NCI-H1417 treated with DMSO at 0.1 percent for 48 hours (cell line): ENCODE data around the gene VWDE.
"Not testable (repeated sequence)": the region's sequence is repeated elsewhere in the genome, so short reads cannot be mapped to it uniquely, and the experiment has no call there.

ENCODE experiments used
- DNase-seq: peaks from one replicate; lab custom pipeline; 2025; lab: John Stamatoyannopoulos, UW

VWDE gene

DNA sequence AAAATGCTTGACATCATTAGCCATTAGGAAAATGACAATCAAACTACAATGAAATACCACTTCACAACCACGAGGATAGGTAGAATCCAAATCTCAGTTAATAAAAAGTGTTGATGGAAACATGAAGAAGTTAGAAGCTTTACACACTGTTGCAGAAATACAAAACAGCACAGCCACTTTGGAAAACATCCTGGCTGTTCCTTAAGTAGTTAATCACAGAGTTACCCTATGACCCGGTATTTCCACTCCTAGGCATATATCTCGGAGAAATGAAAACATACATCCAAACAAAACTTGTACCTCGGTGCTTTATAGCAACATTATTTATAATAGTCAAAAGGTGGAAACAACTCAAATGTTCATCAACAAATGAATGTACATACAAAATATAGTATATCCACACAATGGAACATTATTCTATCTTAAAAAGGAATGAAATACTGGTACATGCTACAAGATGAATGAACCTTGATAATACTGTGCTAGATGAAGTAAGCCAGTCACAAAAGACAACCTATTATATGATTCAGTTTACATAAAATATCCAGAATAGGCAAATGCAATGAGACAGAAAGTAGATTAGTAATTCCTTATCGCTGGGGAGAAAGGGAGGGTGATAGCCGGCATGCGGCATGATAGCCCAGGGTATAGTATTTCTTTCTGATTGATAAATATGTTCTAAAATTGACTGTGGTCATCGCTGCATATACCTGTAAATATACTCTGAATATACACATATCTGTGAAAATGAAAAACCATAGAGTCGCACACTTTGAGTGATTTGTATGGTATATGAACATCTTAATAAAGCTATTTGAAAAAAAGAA lies 1.9 kb downstream of the VWDE start:
- DNase-seq = no peak

DNA sequence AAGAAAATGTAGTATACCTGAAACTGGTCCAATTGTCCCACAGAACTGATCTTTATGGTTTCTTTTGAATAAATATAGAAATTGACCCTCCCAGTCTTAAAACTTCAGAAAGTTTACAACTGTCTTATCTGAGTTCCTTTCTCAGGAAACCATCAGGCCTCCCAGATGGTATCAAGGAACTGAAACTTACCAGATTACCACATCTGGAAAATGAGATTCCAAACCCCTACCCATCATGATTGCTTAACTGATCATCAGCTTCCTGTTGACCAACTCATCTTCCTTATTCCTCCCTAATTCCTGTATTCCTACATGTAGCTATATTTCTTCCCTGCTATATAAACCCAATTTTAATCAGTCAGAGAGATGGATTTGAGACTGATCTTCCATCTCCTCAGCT lies 5.5 kb downstream of the VWDE start:
- DNase-seq = no peak

DNA sequence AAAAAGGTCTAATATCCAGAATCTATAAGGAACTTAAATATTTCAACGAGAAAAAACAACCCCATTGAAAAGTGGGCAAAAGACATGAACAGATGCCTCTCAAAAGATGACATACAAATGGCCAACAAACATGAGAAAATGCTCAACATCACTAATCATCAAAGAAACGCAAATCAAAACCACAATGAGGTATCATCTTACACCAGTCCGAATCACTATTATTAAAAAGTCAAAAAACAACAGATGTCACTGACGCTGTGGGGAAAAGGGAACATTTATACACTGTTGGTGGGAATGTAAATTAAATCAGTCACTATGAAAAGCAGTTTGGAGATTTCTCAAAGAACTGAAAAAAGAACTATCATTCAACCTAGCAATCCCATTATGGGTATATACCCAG lies 6.0 kb downstream of the VWDE start:
- DNase-seq = no peak

DNA sequence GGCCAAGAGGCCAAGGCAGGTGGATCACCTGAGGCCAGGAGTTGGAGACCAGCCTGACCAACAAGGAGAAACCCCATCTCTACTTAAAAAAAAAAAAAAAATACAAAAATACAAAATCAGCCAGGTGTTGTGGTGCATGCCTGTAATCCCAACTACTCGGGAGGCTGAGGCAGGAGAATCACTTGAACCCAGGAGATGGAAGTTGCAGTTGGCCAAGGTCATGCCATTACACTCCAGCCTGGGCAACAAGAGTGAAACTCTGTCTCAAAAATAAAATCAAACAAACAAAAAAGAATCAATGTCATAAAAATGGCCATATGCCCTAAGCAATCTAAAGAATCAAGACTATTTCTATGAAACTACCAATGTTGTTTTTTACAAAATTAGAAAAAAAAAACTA lies 7.0 kb downstream of the VWDE start:
- not testable (repeated sequence) for DNase-seq

DNA sequence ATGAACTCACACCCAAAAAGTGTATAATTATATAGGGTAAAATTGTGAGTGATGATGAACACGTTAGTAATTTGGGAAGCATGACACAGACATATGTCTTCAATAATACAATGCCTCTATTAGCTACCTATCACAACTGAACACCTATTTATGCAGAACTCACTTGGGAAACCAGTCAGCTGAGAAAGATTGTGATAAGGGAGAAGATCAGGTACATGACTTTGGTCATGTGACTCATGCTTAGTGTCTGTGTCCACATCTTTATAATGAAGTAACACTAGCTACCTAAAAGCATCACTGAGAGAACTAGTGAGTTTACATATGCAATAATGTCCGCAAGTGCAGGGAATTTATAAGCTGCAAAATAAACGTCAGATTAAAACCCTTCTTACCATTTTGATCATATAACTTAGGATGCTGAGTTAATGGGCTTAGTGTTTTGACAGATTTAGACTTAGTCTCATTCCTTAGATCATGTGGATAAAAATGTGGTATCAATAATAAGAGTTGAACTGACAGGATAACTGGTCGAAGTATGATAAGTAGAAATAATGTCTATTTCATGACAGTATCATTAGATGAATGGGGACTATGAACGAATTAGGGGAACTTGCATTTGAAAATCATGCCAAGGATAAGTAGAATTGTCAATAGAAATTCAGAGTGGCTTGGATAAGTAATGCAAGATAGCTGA lies 11.6 kb downstream of the VWDE start:
- no peak for DNase-seq

DNA sequence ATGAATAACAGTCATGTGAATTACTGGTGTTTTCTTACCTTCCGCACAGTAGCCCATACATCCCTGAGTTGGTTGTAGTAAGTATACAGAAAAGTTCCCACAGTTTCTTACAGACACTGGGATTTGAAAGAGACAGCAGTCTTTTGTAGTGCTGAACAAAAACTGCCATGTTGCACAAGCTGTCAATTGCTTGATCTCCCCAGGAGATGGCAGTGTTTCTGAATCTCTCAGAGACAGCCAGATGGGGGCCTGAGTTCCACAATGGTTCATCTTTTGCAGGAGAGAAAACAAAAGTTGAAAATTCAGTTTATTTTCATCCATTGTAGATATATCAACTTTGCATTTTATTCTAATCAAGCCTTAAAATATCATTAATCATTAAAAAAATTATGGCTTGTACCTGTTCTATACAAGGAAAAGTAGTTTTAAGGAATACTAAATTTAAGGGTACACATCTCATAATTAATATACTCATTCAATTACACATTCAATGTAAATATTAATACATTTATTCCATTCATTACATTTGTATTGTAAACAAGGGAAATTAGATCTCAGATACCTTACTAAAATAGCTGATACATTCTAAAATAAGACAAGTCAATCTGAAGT lies 14.5 kb downstream of the VWDE start:
- DNase-seq = peak; percentile 38

DNA sequence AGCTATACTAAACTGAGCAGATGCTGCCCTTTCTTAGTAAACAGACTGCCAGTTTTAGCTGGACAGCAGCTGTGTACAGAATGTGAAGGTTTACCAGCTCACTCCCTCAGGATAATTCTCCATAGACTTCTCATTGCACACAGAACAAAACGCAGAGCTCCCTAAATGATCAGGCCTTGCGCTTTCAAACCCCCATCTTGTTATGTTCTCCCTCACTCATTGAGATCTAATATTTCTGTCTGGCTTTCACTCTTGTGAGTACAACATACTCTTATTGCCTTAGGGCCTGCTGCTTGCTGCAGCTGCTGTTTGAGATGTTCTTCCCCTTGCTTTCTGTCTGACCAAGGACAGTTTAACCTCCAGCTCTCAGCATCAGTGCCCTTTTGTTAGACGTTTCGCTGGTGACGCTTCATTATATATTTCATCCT lies 17.3 kb downstream of the VWDE start:
- DNase-seq = peak; percentile 72

DNA sequence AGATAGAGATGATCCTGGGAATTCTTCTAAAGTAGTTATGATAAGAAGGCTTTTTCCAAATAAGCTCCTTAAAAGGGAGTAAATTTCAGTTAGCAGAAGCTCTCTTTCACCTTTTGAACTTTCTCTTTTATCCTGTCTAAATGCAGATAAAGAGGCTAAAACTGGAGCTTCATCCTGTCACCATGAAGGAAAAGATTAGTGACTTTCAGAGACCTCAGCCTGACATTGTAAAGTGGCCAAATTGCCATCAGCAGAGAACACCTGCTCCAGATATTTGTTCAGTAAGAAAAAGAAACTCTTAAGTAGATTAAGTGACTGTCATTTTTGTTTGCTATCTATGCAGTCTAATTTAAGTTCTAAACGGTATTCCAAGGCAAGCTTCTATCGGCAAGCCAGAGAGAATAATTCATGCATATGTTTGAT lies 18.3 kb downstream of the VWDE start:
- peak; percentile 51 for DNase-seq

DNA sequence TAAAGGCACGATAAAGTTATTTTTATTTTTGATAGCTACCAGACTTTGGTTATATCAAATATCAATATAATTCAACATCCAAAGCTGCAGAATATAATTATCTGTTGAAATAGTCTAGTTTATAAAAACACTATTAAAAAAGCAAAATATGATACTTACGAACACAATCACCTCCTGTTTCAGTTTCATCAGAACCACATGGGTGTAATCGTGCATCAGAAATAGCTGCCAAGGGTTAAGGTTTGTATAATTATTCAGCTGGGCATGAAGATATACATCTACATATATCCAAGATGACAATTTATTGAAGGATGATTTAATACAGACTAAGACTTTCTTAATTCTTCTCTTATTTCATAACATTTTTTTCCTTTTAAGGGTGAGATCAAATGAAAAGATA lies 20.3 kb downstream of the VWDE start:
- DNase-seq = no peak

DNA sequence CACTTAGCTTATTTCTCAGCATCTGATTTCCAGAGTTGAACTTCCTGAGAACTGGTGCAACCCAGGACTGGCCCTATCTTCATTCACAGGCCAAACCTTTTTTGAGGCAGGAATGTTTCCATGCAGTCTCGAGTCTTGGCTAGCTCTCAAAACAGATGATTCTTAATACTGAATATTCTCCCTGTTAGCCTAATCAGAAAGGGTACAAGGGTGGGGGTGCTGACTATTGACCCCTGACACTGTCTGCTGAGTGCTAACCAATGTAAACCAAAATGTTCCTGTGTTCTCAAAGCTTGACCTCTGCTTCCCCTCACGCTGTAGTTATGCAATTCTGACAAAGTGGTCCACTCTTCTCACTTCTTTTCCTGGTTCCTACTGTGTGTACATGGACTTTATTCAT lies 25.3 kb downstream of the VWDE start:
- no peak for DNase-seq

DNA sequence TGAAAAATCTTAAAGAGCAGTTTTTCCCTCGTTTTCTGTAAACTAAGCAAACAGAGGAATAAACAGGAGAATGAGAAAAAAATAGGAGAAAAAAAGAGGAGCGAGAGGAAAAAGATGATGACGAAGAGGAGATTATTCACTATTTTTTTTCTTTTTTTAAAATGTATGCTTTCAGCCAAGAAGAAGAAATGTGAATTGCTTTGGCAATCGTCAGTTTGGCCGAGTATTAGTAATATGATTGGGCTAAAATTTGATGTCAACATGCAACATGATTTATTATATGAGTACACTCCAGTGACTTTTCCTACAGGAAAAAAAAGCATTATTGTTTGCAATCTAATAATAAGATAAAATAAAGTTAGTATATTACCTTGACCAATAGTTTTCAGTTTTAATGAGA lies 26.3 kb downstream of the VWDE start:
- DNase-seq = no peak

DNA sequence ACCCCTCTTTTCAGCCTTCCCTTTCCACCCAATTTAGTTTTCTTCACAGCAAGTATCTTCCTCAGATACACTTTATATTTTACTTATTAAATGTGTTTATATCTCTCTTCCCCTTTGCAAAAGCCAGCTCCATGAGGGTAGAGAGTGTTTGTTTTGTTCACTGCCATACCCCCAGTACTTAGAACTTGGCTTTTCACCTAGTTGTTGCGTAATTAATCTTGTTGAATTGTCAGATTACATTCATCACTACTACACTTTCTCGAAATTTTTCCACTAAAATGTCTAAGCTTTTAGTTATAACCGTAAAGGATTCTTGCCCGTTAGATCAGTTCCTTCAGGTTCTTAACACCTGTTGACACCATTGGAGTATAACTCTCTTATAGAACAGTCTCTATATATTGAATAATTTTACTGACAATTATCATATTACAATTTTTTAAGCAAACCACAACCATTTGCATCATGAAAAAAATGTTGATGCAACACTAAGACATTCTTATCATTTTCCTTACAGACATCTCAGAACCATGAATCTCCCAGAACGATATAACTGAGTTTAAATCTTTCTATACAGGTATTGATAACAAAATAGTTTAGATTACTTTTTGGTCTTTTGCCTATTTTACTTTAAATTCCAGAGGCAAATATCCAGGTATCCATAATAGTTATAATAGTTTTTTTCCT lies 29.9 kb downstream of the VWDE start:
- DNase-seq = no peak

DNA sequence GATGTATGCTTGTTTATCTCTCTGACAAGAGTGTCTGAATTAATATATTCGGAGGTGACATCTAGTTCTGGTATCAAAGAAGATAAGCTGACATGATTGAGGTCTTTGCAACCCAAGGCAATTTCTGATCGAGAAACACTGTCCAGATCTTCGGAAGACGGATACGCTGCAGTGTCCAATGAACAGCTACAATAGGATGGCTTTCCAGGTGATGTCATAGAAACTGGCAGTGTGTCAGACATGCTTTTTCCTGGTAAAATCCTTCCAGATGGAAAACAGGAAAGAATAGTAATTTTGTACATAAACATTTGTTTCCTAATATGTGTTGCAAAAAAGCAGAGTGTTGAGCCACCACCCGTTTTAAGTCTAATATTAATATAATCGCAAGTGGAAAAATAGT lies 33.4 kb downstream of the VWDE start:
- no peak for DNase-seq

DNA sequence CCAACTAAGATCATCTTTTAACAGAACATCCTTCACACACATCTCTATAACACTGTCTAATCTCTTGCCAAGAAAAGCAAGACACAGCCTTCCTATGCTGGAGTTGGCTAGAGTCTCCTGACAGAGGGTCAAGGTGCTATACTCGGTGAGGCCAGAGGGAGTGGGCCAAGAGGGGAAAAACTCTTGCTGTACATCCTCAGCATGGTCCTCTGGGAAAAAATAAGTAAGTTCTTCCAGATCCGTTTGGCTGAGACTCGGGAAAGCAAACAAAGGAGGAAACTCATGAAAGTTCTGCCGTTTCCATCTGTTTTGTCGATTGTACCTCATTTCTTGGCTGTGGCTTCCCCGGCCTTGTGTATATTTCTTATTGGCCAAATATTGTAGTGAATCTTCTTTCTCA lies 33.9 kb downstream of the VWDE start:
- DNase-seq = no peak

DNA sequence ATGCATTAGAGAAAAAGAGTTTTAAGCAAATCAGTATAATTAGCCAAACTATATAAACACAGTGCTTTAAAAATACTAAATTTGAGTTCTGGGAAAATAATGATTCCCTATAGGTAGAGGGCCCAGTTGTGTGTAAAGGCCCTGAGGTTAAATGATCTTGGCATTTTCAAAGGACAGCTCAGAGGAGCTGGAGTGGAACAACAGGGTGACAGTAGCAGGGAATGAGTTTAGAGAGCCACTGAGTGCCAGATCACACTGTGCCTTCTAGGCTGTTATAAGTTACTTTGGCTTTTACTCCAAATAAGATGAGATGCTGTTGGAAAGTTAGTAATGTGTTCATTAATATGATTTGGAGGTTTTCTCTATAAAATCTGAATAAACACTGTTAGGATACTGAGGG lies 34.6 kb downstream of the VWDE start:
- DNase-seq = no peak

DNA sequence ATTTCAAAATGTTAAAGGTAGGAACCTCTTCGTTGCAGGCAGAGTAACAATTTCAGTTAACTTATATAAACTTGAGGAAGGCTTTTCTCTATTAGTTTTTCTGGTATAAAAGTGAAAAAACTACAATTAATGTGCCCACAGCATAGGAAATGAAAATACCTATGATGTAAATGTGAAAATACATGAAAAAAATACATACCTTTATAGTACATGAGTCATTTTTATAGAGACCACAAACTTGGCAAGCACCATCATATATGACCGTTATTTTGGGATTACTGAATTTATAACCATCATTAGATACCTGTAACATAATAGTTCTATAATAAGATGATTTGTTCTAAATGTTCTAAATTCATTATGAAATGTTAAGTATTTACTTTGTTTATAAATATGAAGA lies 42.7 kb downstream of the VWDE start:
- DNase-seq = no peak

DNA sequence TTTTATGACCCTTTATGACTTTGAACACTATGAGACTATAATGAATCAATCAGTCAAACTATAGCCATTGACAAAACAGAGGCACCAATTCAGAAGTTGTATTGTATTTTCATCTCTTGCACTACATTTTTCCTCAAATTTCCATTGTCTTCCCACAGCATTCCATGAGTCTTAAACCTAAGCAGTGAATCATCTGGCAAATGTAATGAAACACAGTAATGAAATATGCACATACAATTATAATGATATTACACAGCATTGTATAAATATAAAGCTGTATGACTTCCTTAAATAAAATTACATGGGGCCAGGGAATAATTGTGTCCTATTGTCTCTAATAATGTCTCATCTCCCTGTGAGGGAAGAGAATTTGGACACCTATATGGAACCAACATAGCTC lies 45.0 kb downstream of the VWDE start:
- no peak for DNase-seq

DNA sequence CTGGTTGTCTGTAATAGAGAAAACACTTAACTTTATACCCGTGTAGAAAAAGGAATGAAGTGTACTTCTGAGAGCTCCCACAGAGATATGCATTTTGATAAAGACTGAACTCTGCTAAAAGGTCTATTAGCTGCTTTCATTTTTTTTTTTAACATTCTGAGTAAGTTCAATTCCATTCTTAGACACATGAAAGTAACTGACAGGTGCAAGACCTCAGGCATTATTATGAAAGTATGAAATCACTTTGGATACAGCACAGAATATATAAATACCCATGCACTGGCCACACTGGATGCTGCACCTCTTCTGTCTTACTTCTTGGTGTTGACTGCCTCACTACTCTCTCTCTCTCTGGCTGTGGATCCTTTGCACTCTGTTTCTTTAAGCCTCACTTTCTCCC lies 46.2 kb downstream of the VWDE start:
- DNase-seq = no peak

DNA sequence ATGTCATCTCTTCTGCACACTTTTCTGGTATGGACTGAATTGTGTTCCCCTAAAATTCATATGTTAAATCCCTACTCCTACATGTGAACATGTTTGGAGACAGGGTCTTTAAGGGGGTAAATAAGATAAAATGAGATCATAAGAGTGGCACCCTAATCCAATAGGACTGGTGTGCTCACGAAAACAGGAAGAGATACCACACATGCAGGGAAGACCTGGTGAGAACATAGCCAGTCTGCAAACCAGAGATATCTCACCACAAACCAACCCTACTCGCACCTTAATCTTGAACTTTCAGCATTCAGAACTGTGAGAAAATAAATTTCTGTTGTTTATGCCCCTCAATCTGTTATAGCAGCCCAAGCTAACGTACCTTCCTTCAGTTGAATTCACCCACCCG lies 51.8 kb downstream of the VWDE start:
- no peak for DNase-seq

DNA sequence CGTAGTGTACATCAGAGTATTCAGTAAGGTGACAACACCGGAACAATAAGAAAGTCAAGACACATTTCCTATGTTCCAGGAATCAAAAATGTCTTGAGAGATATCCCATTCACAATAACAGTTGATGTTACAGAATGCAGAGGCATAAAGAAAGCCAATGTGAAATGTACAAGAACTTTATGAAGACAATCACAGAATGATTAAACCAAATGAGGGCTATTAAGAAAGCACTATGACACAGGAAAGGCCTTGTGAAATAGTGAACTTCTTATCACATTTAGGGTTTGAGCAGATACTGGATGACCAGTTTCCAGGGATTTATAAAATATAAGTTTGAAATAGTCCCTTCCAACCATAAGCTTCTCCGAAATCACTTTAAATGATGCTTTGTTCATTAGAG lies 52.7 kb downstream of the VWDE start:
- DNase-seq = no peak

DNA sequence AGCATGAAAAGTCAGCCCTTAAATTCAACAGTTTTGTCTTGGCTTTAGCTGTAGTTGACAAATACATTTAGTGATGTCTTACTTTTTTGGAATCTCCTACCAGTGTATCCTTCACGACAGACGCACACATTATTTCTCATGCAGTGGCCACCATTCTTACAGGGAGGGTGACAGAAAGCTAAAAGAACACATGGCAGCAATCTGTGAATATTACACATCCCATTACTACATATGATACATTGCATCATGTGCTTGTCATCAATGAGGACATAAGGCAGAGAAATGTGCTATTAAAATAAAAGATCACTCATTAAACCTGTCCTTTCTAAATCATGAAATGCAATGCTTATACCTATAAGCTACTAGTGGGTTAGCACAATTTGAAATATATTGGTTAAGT lies 66.6 kb downstream of the VWDE start:
- no peak for DNase-seq

DNA sequence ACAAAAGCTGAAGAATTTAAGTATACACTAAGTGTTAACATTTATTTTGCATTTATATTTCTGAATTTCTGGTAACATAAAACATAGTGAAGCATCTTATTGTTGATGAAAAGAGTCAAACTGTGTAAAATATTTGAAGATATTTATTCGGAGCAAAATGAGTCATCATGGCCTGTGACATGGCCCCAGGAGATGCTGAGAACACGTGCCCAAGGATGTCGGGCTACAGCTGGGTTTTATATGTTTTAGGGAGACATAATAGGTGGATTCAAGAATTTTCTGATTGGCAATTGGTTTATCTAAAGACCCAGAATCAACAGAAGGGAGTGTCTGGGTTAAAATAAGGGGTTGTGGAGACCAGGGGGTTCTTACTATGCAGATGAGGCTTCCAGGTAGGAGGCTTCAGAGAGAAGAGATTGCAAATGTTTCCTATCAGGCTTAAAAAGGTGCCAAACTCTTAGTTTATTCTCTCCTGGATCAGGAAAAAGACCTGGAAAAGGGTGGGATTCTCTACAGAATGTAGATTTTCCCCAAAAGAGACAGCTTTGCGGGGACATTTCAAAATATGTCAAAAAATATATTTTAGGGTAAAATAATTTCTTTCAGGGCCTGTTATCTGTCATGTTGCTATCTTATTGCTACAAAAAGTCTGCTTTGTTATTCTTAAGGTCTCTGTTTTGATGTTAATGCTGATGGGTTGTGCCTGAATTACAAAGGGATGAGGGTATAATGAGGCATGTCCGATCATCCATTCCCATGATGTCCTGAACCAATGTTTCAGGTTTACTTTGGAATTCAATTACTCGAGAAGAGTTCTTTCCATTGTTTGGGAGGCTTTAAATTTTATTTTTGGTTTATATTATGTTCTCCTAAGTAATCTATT lies 74.5 kb downstream of the VWDE start:
- DNase-seq = no peak
